Stomach (tissue), 19 donors: ENCODE results near the gene DNM1. TPM values are rescaled to one million over a fixed set of nuclear protein-coding genes. Genes with fewer than 3 reads are reported as not detected.
A peak's percentile ranks its signal among the peaks of the same experiment; 100 is the strongest.

Experiments
- DNase-seq, 2 donors: peaks; one replicate each; pipeline versions ENCODE4 v3.0.0 to v3.0.0-alpha.2; 2013 to 2019
- H3K27ac ChIP-seq, 5 donors: fragments of 200-600 bp in 4 of 5; sonication (generic) in 4 of 5; one replicate each; pipeline ENCODE4 v1.5.1; 2013 to 2019; ENCODE audit warnings: mild to moderate bottlenecking in 1 of 5, moderate library complexity in 1 of 5
- H3K27me3 ChIP-seq, 3 donors: fragments of 200-600 bp; sonication (generic); one replicate each; pipeline ENCODE4 v1.5.1; 2017 to 2019; ENCODE audit warnings: mixed run types in 1 of 3
- H3K36me3 ChIP-seq, 4 donors: fragments of 200-600 bp; sonication (generic); 1 replicate in 3 of 4; 2 replicates in 1 of 4; pipeline ENCODE4 v1.5.1; 2016 to 2019
- H3K4me1 ChIP-seq, 4 donors: fragments of 200-600 bp; sonication (generic); one replicate each; pipeline ENCODE4 v1.5.1; 2016 to 2019
- H3K4me3 ChIP-seq, 4 donors: fragments of 200-600 bp; sonication (generic) in 3 of 4; one replicate each; pipeline ENCODE4 v1.5.1; 2016 to 2019; ENCODE audit warnings: mild to moderate bottlenecking in 1 of 4
- H3K9me3 ChIP-seq, 4 donors: fragments of 200-600 bp; sonication (generic); one replicate each; pipeline ENCODE4 v1.5.1; 2016 to 2019
- CTCF ChIP-seq, 7 experiments: fragments of 450-650 bp in 4 of 7; fragments of 200-600 bp in 3 of 7; sonication (generic) in 3 of 7; IDR thresholded peaks; one replicate each; pipeline ENCODE4 v1.5.1; 2016 to 2019; ENCODE audit warnings: antibody characterized with exemption in 7 of 7, control low read depth in 2 of 7, mild to moderate bottlenecking in 1 of 7
- EP300 ChIP-seq: sonication (generic); formaldehyde crosslinking; IDR thresholded peaks from one replicate; pipeline ENCODE4 v1.6.1; 2017; ENCODE audit warnings: antibody characterized with exemption
- POLR2A ChIP-seq, 4 donors: fragments of 450-650 bp; IDR thresholded peaks; one replicate each; pipeline ENCODE4 v1.6.1; 2016; ENCODE audit warnings: antibody characterized with exemption in 4 of 4, control low read depth in 2 of 4, mild to moderate bottlenecking in 1 of 4, moderate library complexity in 1 of 4
- POLR2AphosphoS5 ChIP-seq, 3 donors: sonication (generic); formaldehyde crosslinking; IDR thresholded peaks; one replicate each; pipeline ENCODE4 v1.6.1; 2016; ENCODE audit warnings: antibody characterized with exemption in 3 of 3
- WGBS, 5 donors: extraction: QIAGEN DNeasy Blood & Tissue Kit in 3 of 5; methylation state at CpG; one replicate each; pipeline versions ENCODE4 v1.1.5 to v1.1.7; 2013 to 2018; 5-methylcytosine and 5-hydroxymethylcytosine counted together
- intact Hi-C: fragments of 100-400 bp; cut with DNase I; formaldehyde crosslinking; loops from one replicate; pipeline ENCODE4 v1.15.1; 2023; ENCODE audit warnings: low total_unique reads
- long read RNA-seq, 10 donors: transcript quantifications; one replicate each; lab custom pipeline, GENCODE V29; 2026
- polyA plus RNA-seq, 3 donors: library from polyadenylated mRNA; stranded (reverse); fragments of 200-250 nt; gene quantifications; one replicate each; pipeline ENCODE4 v1.2.3, GENCODE V29; 2013
- total RNA-seq, 5 donors: library from RNA; depleted of rRNA; stranded (reverse); fragments of >200 nt; gene quantifications; one replicate each; pipeline versions ENCODE4 v1.1.0 to v1.2.3, GENCODE V29; 2014 to 2016
- donor health status: healthy with polysubstance abuse.
- donor health status: Bipolar disorder and iron deficiency.
- donor health status: healthy.

The DNM1 gene
- total RNA-seq (10 to 100 TPM; 20.1 to 60.8 (median 25.0) TPM), polyA plus RNA-seq (1 to 10 TPM; 2.3 to 4.8 (median 3.5) TPM)
- long read RNA-seq, donor 1: 0 reads
- long read RNA-seq, donor 2: 0 reads
- long read RNA-seq, donor 3: 0 reads
- long read RNA-seq, donor 4: 0 reads
- long read RNA-seq, donor 5: 0 reads
- long read RNA-seq, donor 6: 0 reads
- long read RNA-seq, donor 7: 0 reads
- long read RNA-seq, donor 8: 0 reads
- long read RNA-seq, donor 9: 0 reads
- long read RNA-seq, donor 10: 0 reads

GRCh38 chr9:128203024-128203706 is at the start of gene DNM1:
DNM1 (plus strand) TSS chr9:128203379; CDS start chr9:128203471, 92 bp downstream.
- peak; percentile 69 to 91 for DNase-seq
- WGBS, 5 donors: 0 to 2% (median 1%) methylated on average over 8 to 72 of the region's 72 CpGs
- intact Hi-C loops: no loop called here
- Histone ChIP-seq H3K4me1 (peaks cover 11 to 18% (median 15%) of the 10 kb centered on the region in 4 donors), H3K36me3 (no peaks in the 10 kb centered on the region), H3K27ac (peak within 1 kb of the TSS in 3 of 5 donors; percentile 40 to 75 (median 58)), H3K9me3 (no peaks in the 10 kb centered on the region), H3K4me3 (peak within 1 kb of the TSS; percentile 60 to 89 (median 68)), H3K27me3 (peaks cover 6 to 42% (median 26%) of the 10 kb centered on the region in 3 donors)
- TF ChIP-seq POLR2A (IDR thresholded peaks at IDR 0.05) (no peak), EP300 (no peak), POLR2AphosphoS5 (IDR thresholded peaks at IDR 0.05) (peak in 1 of 3 donors; percentile 34), CTCF (IDR thresholded peaks at IDR 0.05) (peak in 4 of 7 experiments; percentile 28 to 98 (median 86))

GRCh38 chr9:128153947-128154695 is 49.1 kb upstream of the DNM1 start:
- TF ChIP-seq POLR2AphosphoS5 (IDR thresholded peaks at IDR 0.05) (peak in 1 of 3 donors; percentile 24), EP300 (no peak)
- no peaks in the 10 kb centered on the region for H3K36me3 ChIP-seq
- no peaks in the 10 kb centered on the region for H3K9me3 ChIP-seq
- intact Hi-C loops: no loop called here
- H3K4me1 ChIP-seq: peaks cover 5 to 28% (median 10%) of the 10 kb centered on the region in 4 donors
- 75 to 89% (median 88%) methylated on average over 11 to 13 of the region's 13 CpGs for WGBS, 5 donors
- H3K4me3 ChIP-seq: no peak overlapping the region
- no peaks in the 10 kb centered on the region for H3K27me3 ChIP-seq
- peak overlapping the region in 1 of 5 donors; percentile 32 for H3K27ac ChIP-seq
- no peak for DNase-seq

GRCh38 chr9:128155736-128156500 is 47.3 kb upstream of the DNM1 start:
- peaks cover 5 to 22% (median 14%) of the 10 kb centered on the region in 4 donors for H3K4me1 ChIP-seq
- H3K27me3 ChIP-seq: no peaks in the 10 kb centered on the region
- DNase-seq: no peak
- H3K27ac ChIP-seq: no peak overlapping the region
- 81 to 87% (median 86%) methylated on average over 7 of the region's 7 CpGs for WGBS, 5 donors
- H3K4me3 ChIP-seq: no peak overlapping the region
- H3K36me3 ChIP-seq: no peaks in the 10 kb centered on the region
- intact Hi-C loops: no loop called here
- H3K9me3 ChIP-seq: no peaks in the 10 kb centered on the region
- no peak for TF ChIP-seq POLR2A (IDR thresholded peaks at IDR 0.05)
- TF ChIP-seq CTCF (IDR thresholded peaks at IDR 0.05): no peak
- no peak for TF ChIP-seq POLR2AphosphoS5 (IDR thresholded peaks at IDR 0.05)
- TF ChIP-seq EP300: no peak

- WGBS, 5 donors: 32 to 44% (median 39%) methylated on average over 5 to 11 of the region's 11 CpGs
- no peak for DNase-seq
Observed at GRCh38 chr9:128159522-128159783, 43.7 kb upstream of the DNM1 start.

More at GRCh38 chr9:128159522-128159783, 43.7 kb upstream of the DNM1 start:
- peaks cover 12 to 25% (median 24%) of the 10 kb centered on the region in 4 donors for H3K36me3 ChIP-seq
- TF ChIP-seq CTCF (IDR thresholded peaks at IDR 0.05) (no peak), EP300 (no peak), POLR2A (IDR thresholded peaks at IDR 0.05) (no peak), POLR2AphosphoS5 (IDR thresholded peaks at IDR 0.05) (no peak)
- no peaks in the 10 kb centered on the region for H3K9me3 ChIP-seq
- peak overlapping the region; percentile 74 to 89 (median 79) for H3K27ac ChIP-seq
- peaks cover 5 to 31% (median 21%) of the 10 kb centered on the region in 4 donors for H3K4me1 ChIP-seq
- H3K27me3 ChIP-seq: no peaks in the 10 kb centered on the region
- intact Hi-C loops: no loop called here
- peak overlapping the region; percentile 80 to 91 (median 83) for H3K4me3 ChIP-seq
